DND-41 (cell line): ENCODE data around the gene UBA52.

Source experiments
- EZH2 ChIP-seq: IDR thresholded peaks from 3 replicates; pipeline ENCODE4 v1.6.1; 2012; ENCODE audit warnings: borderline replicate concordance, low read depth, mild to moderate bottlenecking, moderate library complexity, low read length, inconsistent platforms; ENCODE audit not compliant: severe bottlenecking
- TF ChIP-seq, protein P1 (sequence below): IDR thresholded peaks from 2 replicates; pipeline ENCODE4 v1.5.1; 2012; ENCODE audit warnings: borderline replicate concordance, low read length, moderate library complexity, mild to moderate bottlenecking; ENCODE audit not compliant: poor library complexity, severe bottlenecking; ENCODE audit errors: extremely low read depth

DNA sequence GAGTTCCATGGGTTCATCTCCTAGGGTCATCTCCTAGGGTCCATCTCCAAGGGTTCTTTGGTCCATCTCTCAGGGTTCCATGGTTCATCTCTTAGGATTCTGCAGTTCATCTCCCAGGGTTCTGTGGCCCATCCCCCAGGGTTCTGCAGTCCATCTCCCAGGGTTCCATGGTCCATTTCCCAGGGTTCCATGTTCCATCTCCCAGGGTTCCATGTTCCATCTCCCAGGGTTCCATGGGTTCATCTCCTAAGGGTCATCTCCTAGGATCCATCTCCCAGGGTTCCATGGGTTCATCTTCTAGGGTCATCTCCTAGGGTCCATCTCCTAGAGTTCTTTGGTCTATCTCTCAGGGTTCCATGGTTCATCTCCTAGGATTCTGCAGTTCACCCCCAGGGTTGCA, 45.9 kb downstream of the UBA52 start:
- TF ChIP-seq, protein P1, sequence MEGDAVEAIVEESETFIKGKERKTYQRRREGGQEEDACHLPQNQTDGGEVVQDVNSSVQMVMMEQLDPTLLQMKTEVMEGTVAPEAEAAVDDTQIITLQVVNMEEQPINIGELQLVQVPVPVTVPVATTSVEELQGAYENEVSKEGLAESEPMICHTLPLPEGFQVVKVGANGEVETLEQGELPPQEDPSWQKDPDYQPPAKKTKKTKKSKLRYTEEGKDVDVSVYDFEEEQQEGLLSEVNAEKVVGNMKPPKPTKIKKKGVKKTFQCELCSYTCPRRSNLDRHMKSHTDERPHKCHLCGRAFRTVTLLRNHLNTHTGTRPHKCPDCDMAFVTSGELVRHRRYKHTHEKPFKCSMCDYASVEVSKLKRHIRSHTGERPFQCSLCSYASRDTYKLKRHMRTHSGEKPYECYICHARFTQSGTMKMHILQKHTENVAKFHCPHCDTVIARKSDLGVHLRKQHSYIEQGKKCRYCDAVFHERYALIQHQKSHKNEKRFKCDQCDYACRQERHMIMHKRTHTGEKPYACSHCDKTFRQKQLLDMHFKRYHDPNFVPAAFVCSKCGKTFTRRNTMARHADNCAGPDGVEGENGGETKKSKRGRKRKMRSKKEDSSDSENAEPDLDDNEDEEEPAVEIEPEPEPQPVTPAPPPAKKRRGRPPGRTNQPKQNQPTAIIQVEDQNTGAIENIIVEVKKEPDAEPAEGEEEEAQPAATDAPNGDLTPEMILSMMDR, result no peak
- TF ChIP-seq EZH2, result no peak
